Astrocyte of the cerebellum (primary cell): ENCODE measurements around the gene NKAIN4.

Experiments
- DNase-seq: peaks from one replicate; pipeline ENCODE4 v3.0.0-alpha.2; 2011; ENCODE audit warnings: low read depth
- H3K4me3 ChIP-seq: 2 replicates; pipeline ENCODE4 v1.5.1; 2011; ENCODE audit warnings: mild to moderate bottlenecking, low read depth, low read length, moderate library complexity
- in situ Hi-C: cut with HindIII; loops from 2 replicates; pipeline ENCODE4 v1.10.0; 2017; ENCODE audit warnings: low sequenced_read_pairs
- TF ChIP-seq, protein P1 (sequence below): IDR thresholded peaks from 2 replicates; pipeline ENCODE4 v1.5.1; 2012; ENCODE audit warnings: low read length, low read depth, moderate library complexity, mild to moderate bottlenecking; ENCODE audit errors: missing control alignments

The NKAIN4 gene

DNA sequence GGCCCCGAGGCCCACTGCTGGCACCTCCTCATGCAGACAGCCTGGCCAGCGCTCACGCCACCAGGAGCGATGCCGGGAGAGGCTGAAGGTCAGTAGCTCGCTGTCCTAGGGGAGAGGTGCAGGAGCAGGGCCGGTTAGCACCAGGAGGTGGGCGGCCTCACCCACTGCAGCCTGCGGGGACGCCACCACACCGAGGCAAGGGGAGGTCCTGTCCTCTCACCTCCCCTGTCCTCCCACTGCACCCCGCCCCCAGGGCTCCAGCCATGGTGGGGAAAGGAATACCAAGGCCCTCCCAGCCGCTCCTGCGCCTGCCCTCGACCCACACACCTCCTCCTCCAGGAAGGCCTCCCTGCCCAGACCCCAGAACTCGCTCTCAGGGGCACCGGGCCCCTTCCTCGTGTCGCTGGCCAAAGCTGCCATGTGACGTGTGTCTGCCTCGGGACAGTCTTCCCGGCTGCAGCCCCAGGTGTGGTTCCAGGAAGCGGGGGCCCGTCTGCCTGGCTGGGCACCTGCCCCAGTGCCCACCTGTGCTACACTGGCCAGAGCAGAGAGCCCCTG, 6.5 kb downstream of the NKAIN4 start:
- no peak overlapping the region for H3K4me3 ChIP-seq
- TF ChIP-seq, protein P1, sequence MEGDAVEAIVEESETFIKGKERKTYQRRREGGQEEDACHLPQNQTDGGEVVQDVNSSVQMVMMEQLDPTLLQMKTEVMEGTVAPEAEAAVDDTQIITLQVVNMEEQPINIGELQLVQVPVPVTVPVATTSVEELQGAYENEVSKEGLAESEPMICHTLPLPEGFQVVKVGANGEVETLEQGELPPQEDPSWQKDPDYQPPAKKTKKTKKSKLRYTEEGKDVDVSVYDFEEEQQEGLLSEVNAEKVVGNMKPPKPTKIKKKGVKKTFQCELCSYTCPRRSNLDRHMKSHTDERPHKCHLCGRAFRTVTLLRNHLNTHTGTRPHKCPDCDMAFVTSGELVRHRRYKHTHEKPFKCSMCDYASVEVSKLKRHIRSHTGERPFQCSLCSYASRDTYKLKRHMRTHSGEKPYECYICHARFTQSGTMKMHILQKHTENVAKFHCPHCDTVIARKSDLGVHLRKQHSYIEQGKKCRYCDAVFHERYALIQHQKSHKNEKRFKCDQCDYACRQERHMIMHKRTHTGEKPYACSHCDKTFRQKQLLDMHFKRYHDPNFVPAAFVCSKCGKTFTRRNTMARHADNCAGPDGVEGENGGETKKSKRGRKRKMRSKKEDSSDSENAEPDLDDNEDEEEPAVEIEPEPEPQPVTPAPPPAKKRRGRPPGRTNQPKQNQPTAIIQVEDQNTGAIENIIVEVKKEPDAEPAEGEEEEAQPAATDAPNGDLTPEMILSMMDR: no peak
- DNase-seq: no peak
- in situ Hi-C loops: no loop called here

DNA sequence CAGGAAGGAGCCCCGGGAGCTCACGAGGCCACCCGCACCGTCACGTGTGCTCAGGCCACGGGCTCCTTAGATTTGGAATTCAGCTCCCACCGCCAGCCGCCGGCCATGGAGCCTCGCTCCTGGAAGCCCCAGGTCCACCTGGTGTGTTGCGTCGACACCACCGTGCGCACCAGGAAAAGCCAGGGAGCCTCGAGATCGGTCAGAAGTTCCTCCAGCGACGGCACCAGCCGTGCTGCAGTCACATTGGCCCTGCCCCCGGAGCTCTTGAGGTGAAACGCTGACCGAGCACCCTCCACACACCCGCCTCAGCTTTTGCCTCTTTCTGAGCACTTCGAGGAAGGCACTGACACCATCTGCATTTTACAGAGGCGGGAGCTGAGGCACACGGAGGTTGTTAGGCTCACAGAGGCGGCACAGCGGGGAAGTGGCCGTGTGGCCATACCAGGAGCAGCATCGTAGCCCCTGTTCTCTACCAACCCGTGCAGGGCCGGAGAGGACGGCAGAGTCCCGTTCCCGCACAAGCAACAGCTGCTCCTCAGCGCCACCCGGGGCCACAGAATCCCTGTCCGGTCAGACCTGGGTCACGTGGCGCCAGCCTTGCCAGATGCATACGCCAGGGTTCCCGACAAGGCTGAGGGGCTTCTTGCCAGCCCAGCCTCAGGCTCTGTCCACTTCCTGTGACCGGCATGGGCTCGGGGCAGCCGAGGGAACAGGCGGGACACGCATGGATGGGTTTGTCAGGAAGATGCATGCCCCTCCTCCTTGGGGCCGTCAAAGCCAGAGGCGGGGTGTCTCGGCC, 7.6 kb downstream of the NKAIN4 start:
- DNase-seq: no peak
- H3K4me3 ChIP-seq: no peak overlapping the region
- in situ Hi-C loops: no loop called here
- TF ChIP-seq, protein P1: no peak

DNA sequence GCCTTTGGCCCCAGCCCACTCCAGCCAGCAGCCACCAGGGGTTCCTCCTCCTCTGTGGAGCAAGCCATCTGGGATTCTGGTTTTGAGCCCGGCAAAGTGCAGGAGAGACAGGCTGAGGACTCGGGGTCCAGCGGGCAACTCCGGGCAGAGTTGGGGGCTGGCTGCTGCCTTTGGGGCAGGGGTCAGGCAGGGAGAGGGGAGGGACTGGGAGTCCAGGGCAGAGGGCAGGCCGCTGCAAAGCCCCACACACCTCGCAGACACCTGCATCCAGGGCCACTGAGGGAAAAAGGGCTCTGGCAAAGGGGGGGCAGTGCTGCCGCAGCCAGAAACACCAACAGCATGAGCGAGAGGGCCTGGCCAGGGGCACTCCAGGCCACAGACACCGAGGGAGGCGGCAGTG, 9.8 kb downstream of the NKAIN4 start:
- no peak overlapping the region for H3K4me3 ChIP-seq
- in situ Hi-C loops: no loop called here
- TF ChIP-seq, protein P1: no peak
- DNase-seq: no peak

DNA sequence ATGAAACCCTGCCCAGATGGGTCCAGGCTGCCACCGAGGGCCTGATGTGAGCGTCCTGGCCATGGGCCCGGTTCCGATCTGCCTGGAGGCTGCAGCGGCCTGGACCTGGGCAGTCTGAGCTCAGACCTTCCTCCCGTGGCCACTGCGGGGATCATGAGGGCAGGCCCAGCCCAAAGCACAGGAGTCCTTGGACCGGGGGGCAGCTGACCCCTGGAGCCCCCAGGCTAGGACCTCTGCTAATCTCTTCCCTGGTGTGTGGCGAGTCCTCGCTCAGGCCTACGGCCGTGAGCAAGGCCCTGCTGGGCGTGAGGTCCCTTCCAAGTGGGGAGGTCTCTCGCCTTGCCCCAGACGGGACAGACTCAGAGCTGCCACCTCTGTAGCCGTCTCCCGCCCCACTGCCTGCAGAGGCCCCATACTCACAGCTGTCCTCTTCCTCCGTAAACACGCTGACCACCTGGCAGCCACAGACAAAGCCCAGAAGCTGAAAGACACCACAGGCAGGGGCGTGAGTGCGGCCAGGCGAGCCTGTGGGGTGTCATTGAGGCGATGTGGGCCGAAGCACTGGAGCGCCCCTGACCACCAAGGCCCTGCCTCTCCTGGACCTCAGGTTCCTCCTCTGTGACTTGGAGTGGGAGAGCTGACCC, 10.5 kb downstream of the NKAIN4 start:
- in situ Hi-C loops: no loop called here
- TF ChIP-seq, protein P1: no peak
- no peak for DNase-seq
- H3K4me3 ChIP-seq: no peak overlapping the region

DNA sequence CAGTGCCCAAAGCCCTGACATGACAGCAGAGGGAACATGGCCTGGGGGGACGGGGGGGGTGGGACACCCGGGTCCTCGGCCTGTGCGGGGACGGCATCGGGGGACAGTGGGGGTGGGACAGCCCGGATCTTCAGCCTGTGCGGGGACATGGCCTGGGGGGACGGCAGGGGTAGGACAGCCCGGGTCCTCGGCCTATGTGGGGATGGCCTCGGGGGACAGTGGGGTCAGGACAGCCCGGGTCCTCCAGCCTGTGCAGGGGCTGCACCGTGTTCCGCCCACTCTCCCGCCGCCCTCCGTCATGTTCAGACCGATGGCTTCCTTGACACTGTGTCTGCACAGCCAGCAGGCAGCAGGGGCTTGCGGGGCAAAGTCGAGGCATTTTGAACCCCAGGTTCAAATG, 11.5 kb downstream of the NKAIN4 start:
- no peak for DNase-seq
- H3K4me3 ChIP-seq: no peak overlapping the region
- TF ChIP-seq, protein P1: no peak
- in situ Hi-C loops: no loop called here

DNA sequence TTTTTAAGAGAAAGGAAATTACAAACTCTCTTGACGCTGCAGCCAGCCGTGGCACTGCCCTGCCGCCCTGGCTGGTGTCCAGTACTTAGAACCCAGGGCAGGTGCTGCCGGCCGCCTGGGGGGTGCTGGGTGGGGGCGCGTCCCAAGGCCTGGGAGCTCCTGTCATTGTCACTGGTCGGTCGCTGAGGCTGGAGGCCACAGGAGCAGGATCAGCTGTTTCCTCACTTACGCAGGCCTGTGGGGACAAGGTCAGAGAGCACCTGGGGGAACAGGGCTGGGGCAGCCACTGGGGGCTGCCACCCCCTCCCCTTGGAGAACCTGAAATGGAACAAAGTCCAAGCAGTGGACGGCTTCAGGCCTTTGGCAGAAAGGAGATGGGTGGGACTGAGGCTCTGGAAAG, 13.0 kb downstream of the NKAIN4 start:
- in situ Hi-C loops: no loop called here
- no peak for DNase-seq

More for the DNA sequence above, 13.0 kb downstream of the NKAIN4 start:
- H3K4me3 ChIP-seq: no peak overlapping the region
- TF ChIP-seq, protein P1: no peak
